ENCODE results near the gene ZNF683. TPM values are rescaled to one million over a fixed set of nuclear protein-coding genes. Genes with fewer than 3 reads are reported as not detected.

The ZNF683 gene
- total and polyA plus RNA-seq, 10 of the 15 experiments (the other 5 are each of a cell fraction or from before 2014, with no cell fraction given): not detected

DNA sequence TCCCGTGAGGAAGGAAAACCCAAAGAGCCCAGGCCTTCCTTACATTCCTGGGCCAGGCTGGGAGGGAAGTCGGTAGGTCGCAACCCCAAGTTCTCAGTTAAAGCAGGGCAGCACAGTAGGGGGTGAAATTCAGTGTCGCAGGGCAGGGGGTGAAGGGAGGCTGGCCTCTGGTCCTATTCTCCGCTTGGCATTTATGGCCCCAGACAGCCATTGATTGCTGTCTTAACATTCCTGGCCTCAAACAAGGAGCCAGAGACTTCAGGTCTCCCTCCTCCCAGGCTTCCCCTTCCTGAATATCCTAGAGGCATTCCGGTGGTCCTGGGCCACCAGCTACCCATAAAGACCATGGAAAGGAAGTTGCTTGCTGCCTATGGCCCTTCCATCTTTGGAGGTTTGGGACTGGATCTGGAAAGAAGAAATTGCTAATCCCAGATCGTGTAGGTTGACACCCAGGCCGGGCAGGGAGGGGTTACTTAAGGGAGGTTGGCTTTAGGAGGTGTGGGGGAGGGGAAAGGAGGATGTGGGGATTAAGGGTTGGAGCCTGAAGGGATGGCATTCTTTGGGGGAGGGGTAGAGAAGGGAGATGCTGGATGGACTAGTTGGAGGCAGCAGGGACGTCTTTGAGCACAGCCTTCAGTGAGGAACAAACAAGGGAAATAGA lies 39.8 kb upstream of the ZNF683 start:
- Histone ChIP-seq H3K9ac (ENCODE audit: control insufficient read depth, insufficient read depth, low read length) (no peak overlapping the region), H3K36me3 (ENCODE audit: control insufficient read depth in 2 of 2, insufficient read depth in 2 of 2, low read length in 1 of 2) (no peaks in the 10 kb centered on the region), H3K4me3 (no peak overlapping the region), H2AFZ (ENCODE audit: control insufficient read depth, low read depth, low read length) (no peak overlapping the region), H3K9me3 (replicated peaks; ENCODE audit: control insufficient read depth, insufficient read depth, low read length) (no peaks in the 10 kb centered on the region), H3K27me3 (replicated peaks in 1 of 2; ENCODE audit: control insufficient read depth in 2 of 2, insufficient read depth in 2 of 2, low read length in 1 of 2) (peaks cover 8 to 10% of the 10 kb centered on the region in 2 experiments), H3K27ac (ENCODE audit: control insufficient read depth, insufficient read depth) (no peak overlapping the region), H3K4me1 (ENCODE audit: control insufficient read depth, insufficient read depth, low read length) (no peaks in the 10 kb centered on the region), H3K4me2 (ENCODE audit: control insufficient read depth, insufficient read depth) (no peak overlapping the region), H4K20me1 (ENCODE audit: control insufficient read depth, insufficient read depth) (no peaks in the 10 kb centered on the region), H3K79me2 (ENCODE audit: control insufficient read depth, insufficient read depth, low read length) (no peaks in the 10 kb centered on the region)
- TF ChIP-seq FOXM1 (IDR thresholded peaks at IDR 0.05; ENCODE audit: low read depth, low read length) (no peak), CREB1 (IDR thresholded peaks at IDR 0.05; ENCODE audit: low read depth) (no peak), ETV6 (conservative IDR thresholded peaks at IDR 0.05 in 1 of 2, IDR thresholded peaks at IDR 0.05 in 1 of 2; ENCODE audit: borderline replicate concordance in 1 of 2, low read depth in 1 of 2) (no peak), ESRRA (IDR thresholded peaks at IDR 0.05; ENCODE audit: low read length) (no peak), TBL1XR1 (IDR thresholded peaks at IDR 0.05; ENCODE audit: low read depth, low read length) (no peak), BMI1 (IDR thresholded peaks at IDR 0.05; ENCODE audit: borderline replicate concordance) (no peak), HDAC6 (IDR thresholded peaks at IDR 0.05; ENCODE audit: unreplicated experiment) (no peak), GABPA (IDR thresholded peaks at IDR 0.05; ENCODE audit: low read depth) (no peak)
- TF ChIP-seq, protein P1, sequence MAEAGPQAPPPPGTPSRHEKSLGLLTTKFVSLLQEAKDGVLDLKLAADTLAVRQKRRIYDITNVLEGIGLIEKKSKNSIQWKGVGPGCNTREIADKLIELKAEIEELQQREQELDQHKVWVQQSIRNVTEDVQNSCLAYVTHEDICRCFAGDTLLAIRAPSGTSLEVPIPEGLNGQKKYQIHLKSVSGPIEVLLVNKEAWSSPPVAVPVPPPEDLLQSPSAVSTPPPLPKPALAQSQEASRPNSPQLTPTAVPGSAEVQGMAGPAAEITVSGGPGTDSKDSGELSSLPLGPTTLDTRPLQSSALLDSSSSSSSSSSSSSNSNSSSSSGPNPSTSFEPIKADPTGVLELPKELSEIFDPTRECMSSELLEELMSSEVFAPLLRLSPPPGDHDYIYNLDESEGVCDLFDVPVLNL (IDR thresholded peaks at IDR 0.05; ENCODE audit: low read depth, low read length): no peak
- intact Hi-C loops (cut with micrococcal nuclease; ENCODE audit: unreplicated experiment): loop anchor here (10.0 kb wide), 1 partner anchor 48 kb away; no protein-coding TSS in a partner anchor
- DNase-seq (ENCODE audit: low read depth, low spot score) (no peak), FAIRE-seq (no peak), ATAC-seq (no peak)
- RAD21 ChIA-PET (ENCODE audit: unreplicated experiment): interaction anchor here (0.5 kb wide), 1 partner anchor 216 kb away, joined by 4 read pairs; no protein-coding TSS in a partner anchor
- CTCF ChIA-PET: interaction anchor here (0.7 to 1.2 kb wide), 3 partner anchors 18 to 268 kb away, joined by 3 to 5 read pairs (median 3); no protein-coding TSS in a partner anchor
- POLR2A ChIA-PET: no interaction called here
- SMC1A ChIA-PET (ENCODE audit: uncharacterized antibody, unreplicated experiment): no interaction called here
- in situ Hi-C loops (cut with MboI): no loop called here
- BruUV-seq (replicated peaks): no TSS peak
- WGBS (ENCODE audit: insufficient coverage, insufficient replicate concordance, low lambda C conversion rate, missing lambda C conversion rate): 19% methylated on average over 8 of the region's 9 CpGs
